ENCODE data around the gene SLC19A1. TPM values are rescaled to one million over a fixed set of nuclear protein-coding genes. Genes with fewer than 3 reads are reported as not detected.
A peak's percentile ranks its signal among the peaks of the same experiment; 100 is the strongest.

Gene SLC19A1
- total and polyA plus RNA-seq, 3 experiments from 2014 or later = 7.0 to 66.8 (median 55.7) TPM

- peaks cover 30% of the 10 kb centered on the region for H3K4me1 ChIP-seq (ENCODE audit: insufficient read depth, low read length)
- no peak overlapping the region for H3K4me3 ChIP-seq (ENCODE audit: low read length)
- no peaks in the 10 kb centered on the region for H3K27me3 ChIP-seq (ENCODE audit: insufficient read depth, low read length, poor library complexity, severe bottlenecking)
- Mint-ChIP-seq H3K27me3 (no peaks in the 10 kb centered on the region), H3K4me1 (peaks cover 20 to 37% (median 25%) of the 10 kb centered on the region in 3 donors), H3K36me3 (peaks cover 0 to 3% (median 0%) of the 10 kb centered on the region in 3 donors), H3K9me3 (no peaks in the 10 kb centered on the region), H3K4me3 (peak overlapping the region in 2 of 7 donors; percentile 19 to 23), H3K27ac (no peak overlapping the region)
- H3K27ac ChIP-seq (ENCODE audit: low read depth, low read length) = no peak overlapping the region
- ChIA-PET CTCF (interaction anchor here (1.6 kb wide), 1 partner anchor 13 kb away, joined by 6 read pairs; no protein-coding TSS in a partner anchor), POLR2A (no interaction called here)
- no peaks in the 10 kb centered on the region for H3K9me3 ChIP-seq (ENCODE audit: low read length)
- DNase-seq = peak in 1 of 5 donors; percentile 41
- no peaks in the 10 kb centered on the region for H3K36me3 ChIP-seq (ENCODE audit: insufficient read depth, low read length)
Measured at GRCh38 chr21:45555251-45555556, 13.0 kb upstream of the SLC19A1 start.

- H3K9me3 Mint-ChIP-seq = no peaks in the 10 kb centered on the region
- peak overlapping the region; percentile 82 to 96 (median 91) for H3K4me3 Mint-ChIP-seq
- H3K27ac Mint-ChIP-seq = peak overlapping the region; percentile 28 to 94 (median 88)
- ChIA-PET CTCF (interaction anchor here (0.9 kb wide), 1 partner anchor 42 kb away, joined by 7 read pairs; no protein-coding TSS in a partner anchor), POLR2A (no interaction called here)
- peaks cover 0 to 3% (median 0%) of the 10 kb centered on the region in 3 donors for H3K36me3 Mint-ChIP-seq
- H3K27me3 Mint-ChIP-seq = no peaks in the 10 kb centered on the region
- H3K9me3 ChIP-seq (ENCODE audit: low read length) = no peaks in the 10 kb centered on the region
- peak overlapping the region; percentile 11 for H3K27ac ChIP-seq (ENCODE audit: low read depth, low read length)
- H3K36me3 ChIP-seq (ENCODE audit: insufficient read depth, low read length) = no peaks in the 10 kb centered on the region
- peaks cover 22 to 39% (median 27%) of the 10 kb centered on the region in 3 donors for H3K4me1 Mint-ChIP-seq
- peak overlapping the region; percentile 72 for H3K4me3 ChIP-seq (ENCODE audit: low read length)
- H3K4me1 ChIP-seq (ENCODE audit: insufficient read depth, low read length) = peaks cover 35% of the 10 kb centered on the region
- DNase-seq = peak; percentile 81 to 92 (median 88)
- H3K27me3 ChIP-seq (ENCODE audit: insufficient read depth, low read length, poor library complexity, severe bottlenecking) = no peaks in the 10 kb centered on the region
Measured at GRCh38 chr21:45554477-45555175, 12.4 kb upstream of the SLC19A1 start.

- peaks cover 0 to 3% (median 0%) of the 10 kb centered on the region in 3 donors for H3K36me3 Mint-ChIP-seq
- H3K9me3 ChIP-seq (ENCODE audit: low read length) = no peaks in the 10 kb centered on the region
- no peaks in the 10 kb centered on the region for H3K9me3 Mint-ChIP-seq
- H3K27ac Mint-ChIP-seq = peak overlapping the region in 2 of 8 donors; percentile 54 to 55
- no peaks in the 10 kb centered on the region for H3K27me3 ChIP-seq (ENCODE audit: insufficient read depth, low read length, poor library complexity, severe bottlenecking)
- H3K36me3 ChIP-seq (ENCODE audit: insufficient read depth, low read length) = no peaks in the 10 kb centered on the region
- peaks cover 26 to 45% (median 33%) of the 10 kb centered on the region in 3 donors for H3K4me1 Mint-ChIP-seq
- H3K4me1 ChIP-seq (ENCODE audit: insufficient read depth, low read length) = peaks cover 35% of the 10 kb centered on the region
- ChIA-PET POLR2A (no interaction called here), CTCF (no interaction called here)
- peak in 1 of 5 donors; percentile 42 for DNase-seq
- H3K4me3 ChIP-seq (ENCODE audit: low read length) = no peak overlapping the region
- H3K4me3 Mint-ChIP-seq = peak overlapping the region in 4 of 7 donors; percentile 27 to 56 (median 38)
- H3K27me3 Mint-ChIP-seq = no peaks in the 10 kb centered on the region
- no peak overlapping the region for H3K27ac ChIP-seq (ENCODE audit: low read depth, low read length)
Measured at GRCh38 chr21:45552696-45553391, 10.6 kb upstream of the SLC19A1 start.

GRCh38 chr21:45551783-45552695 is 9.8 kb upstream of the SLC19A1 start:
- Histone ChIP-seq H3K4me1 (ENCODE audit: insufficient read depth, low read length) (peaks cover 35% of the 10 kb centered on the region), H3K27ac (ENCODE audit: low read depth, low read length) (no peak overlapping the region), H3K27me3 (ENCODE audit: insufficient read depth, low read length, poor library complexity, severe bottlenecking) (no peaks in the 10 kb centered on the region), H3K4me3 (ENCODE audit: low read length) (no peak overlapping the region), H3K9me3 (ENCODE audit: low read length) (no peaks in the 10 kb centered on the region), H3K36me3 (ENCODE audit: insufficient read depth, low read length) (no peaks in the 10 kb centered on the region)
- H3K4me1 Mint-ChIP-seq = peaks cover 26 to 45% (median 33%) of the 10 kb centered on the region in 3 donors
- peak overlapping the region in 6 of 7 donors; percentile 72 to 87 (median 80) for H3K4me3 Mint-ChIP-seq
- peak overlapping the region in 7 of 8 donors; percentile 70 to 95 (median 89) for H3K27ac Mint-ChIP-seq
- CTCF ChIA-PET = no interaction called here
- peak in 1 of 5 donors; percentile 35 for DNase-seq
- POLR2A ChIA-PET = no interaction called here
- H3K27me3 Mint-ChIP-seq = no peaks in the 10 kb centered on the region
- H3K36me3 Mint-ChIP-seq = peaks cover 0 to 3% (median 0%) of the 10 kb centered on the region in 3 donors
- H3K9me3 Mint-ChIP-seq = no peaks in the 10 kb centered on the region

- ChIA-PET CTCF (no interaction called here), POLR2A (no interaction called here)
- Mint-ChIP-seq H3K27me3 (no peaks in the 10 kb centered on the region), H3K4me3 (peak overlapping the region; percentile 45 to 87 (median 79)), H3K27ac (peak overlapping the region; percentile 43 to 96 (median 91)), H3K36me3 (peaks cover 0 to 3% (median 0%) of the 10 kb centered on the region in 3 donors), H3K4me1 (peaks cover 26 to 45% (median 33%) of the 10 kb centered on the region in 3 donors), H3K9me3 (no peaks in the 10 kb centered on the region)
- Histone ChIP-seq H3K27ac (ENCODE audit: low read depth, low read length) (no peak overlapping the region), H3K4me1 (ENCODE audit: insufficient read depth, low read length) (peaks cover 35% of the 10 kb centered on the region), H3K9me3 (ENCODE audit: low read length) (no peaks in the 10 kb centered on the region), H3K27me3 (ENCODE audit: insufficient read depth, low read length, poor library complexity, severe bottlenecking) (no peaks in the 10 kb centered on the region), H3K4me3 (ENCODE audit: low read length) (peak overlapping the region; percentile 44), H3K36me3 (ENCODE audit: insufficient read depth, low read length) (no peaks in the 10 kb centered on the region)
- peak in 1 of 5 donors; percentile 44 for DNase-seq
Measured at GRCh38 chr21:45551316-45551715, 9.1 kb upstream of the SLC19A1 start.

GRCh38 chr21:45550522-45551210 is 8.4 kb upstream of the SLC19A1 start:
- no peaks in the 10 kb centered on the region for H3K9me3 ChIP-seq (ENCODE audit: low read length)
- H3K27ac Mint-ChIP-seq = peak overlapping the region; percentile 32 to 93 (median 72)
- H3K4me1 Mint-ChIP-seq = peaks cover 26 to 42% (median 33%) of the 10 kb centered on the region in 3 donors
- peaks cover 31% of the 10 kb centered on the region for H3K4me1 ChIP-seq (ENCODE audit: insufficient read depth, low read length)
- peak overlapping the region; percentile 44 for H3K4me3 ChIP-seq (ENCODE audit: low read length)
- CTCF ChIA-PET = no interaction called here
- POLR2A ChIA-PET = no interaction called here
- no peaks in the 10 kb centered on the region for H3K27me3 Mint-ChIP-seq
- H3K36me3 ChIP-seq (ENCODE audit: insufficient read depth, low read length) = no peaks in the 10 kb centered on the region
- peaks cover 0 to 3% (median 0%) of the 10 kb centered on the region in 3 donors for H3K36me3 Mint-ChIP-seq
- DNase-seq = peak in 2 of 5 donors; percentile 44 to 45
- no peaks in the 10 kb centered on the region for H3K9me3 Mint-ChIP-seq
- H3K27ac ChIP-seq (ENCODE audit: low read depth, low read length) = no peak overlapping the region
- peak overlapping the region; percentile 72 to 87 (median 82) for H3K4me3 Mint-ChIP-seq
- H3K27me3 ChIP-seq (ENCODE audit: insufficient read depth, low read length, poor library complexity, severe bottlenecking) = no peaks in the 10 kb centered on the region

- Histone ChIP-seq H3K9me3 (ENCODE audit: low read length) (no peaks in the 10 kb centered on the region), H3K4me3 (ENCODE audit: low read length) (peak overlapping the region; percentile 1), H3K4me1 (ENCODE audit: insufficient read depth, low read length) (peaks cover 31% of the 10 kb centered on the region), H3K36me3 (ENCODE audit: insufficient read depth, low read length) (no peaks in the 10 kb centered on the region), H3K27ac (ENCODE audit: low read depth, low read length) (no peak overlapping the region), H3K27me3 (ENCODE audit: insufficient read depth, low read length, poor library complexity, severe bottlenecking) (no peaks in the 10 kb centered on the region)
- Mint-ChIP-seq H3K9me3 (no peaks in the 10 kb centered on the region), H3K36me3 (peaks cover 0 to 3% (median 0%) of the 10 kb centered on the region in 3 donors), H3K4me3 (peak overlapping the region in 4 of 7 donors; percentile 44 to 66 (median 56)), H3K27ac (peak overlapping the region in 2 of 8 donors; percentile 32 to 46), H3K27me3 (no peaks in the 10 kb centered on the region), H3K4me1 (peaks cover 26 to 41% (median 32%) of the 10 kb centered on the region in 3 donors)
- ChIA-PET CTCF (no interaction called here), POLR2A (no interaction called here)
- DNase-seq = peak in 1 of 5 donors; percentile 42
Measured at GRCh38 chr21:45549626-45550463, 7.6 kb upstream of the SLC19A1 start.

Data from CD8-positive, alpha-beta memory T cell (primary cell).